HL-60 (cell line): ENCODE results near the gene NOS1AP.
A peak's percentile ranks its signal among the peaks of the same experiment; 100 is the strongest.

Experiments used
- DNase-seq, 2 experiments: peaks; one replicate each; pipeline ENCODE4 v3.0.0-alpha.2; 2010 to 2020; ENCODE audit warnings: low read depth in 1 of 2, low spot score in 1 of 2
- H3K27ac ChIP-seq: fragments of 250-450 bp; sonication (Bioruptor Pico); replicated peaks from 2 replicates; pipeline ENCODE4 v1.5.1; 2020; ENCODE audit warnings: mild to moderate bottlenecking, moderate library complexity
- H3K27me3 ChIP-seq: fragments of 250-450 bp; sonication (Bioruptor Pico); 2 replicates; pipeline ENCODE4 v1.5.1; 2021; ENCODE audit warnings: mild to moderate bottlenecking, moderate library complexity; ENCODE audit not compliant: insufficient read depth, poor library complexity, severe bottlenecking
- H3K4me3 ChIP-seq: replicated peaks from 2 replicates; pipeline ENCODE4 v1.5.1; 2011; ENCODE audit warnings: mild to moderate bottlenecking, control low read depth, low read length; ENCODE audit not compliant: insufficient read depth
- GABPA ChIP-seq: IDR thresholded peaks from 2 replicates; pipeline ENCODE4 v1.6.1; 2012; ENCODE audit warnings: low read depth
- POLR2AphosphoS5 ChIP-seq: IDR thresholded peaks from 2 replicates; pipeline ENCODE4 v1.6.1; 2012; ENCODE audit warnings: low read depth
- SPI1 ChIP-seq: IDR thresholded peaks from 2 replicates; pipeline ENCODE4 v1.6.1; 2012; ENCODE audit warnings: low read depth, mild to moderate bottlenecking, borderline replicate concordance
- TF ChIP-seq, protein P1 (sequence below): IDR thresholded peaks from 2 replicates; pipeline ENCODE4 v1.6.1; 2012; ENCODE audit warnings: low read depth; ENCODE audit not compliant: insufficient replicate concordance
- TF ChIP-seq, protein P2 (sequence below): IDR thresholded peaks from one replicate; pipeline ENCODE4 v1.5.1; 2011; ENCODE audit warnings: low read length, control low read depth, inconsistent platforms; ENCODE audit not compliant: insufficient read depth

NOS1AP gene

DNA sequence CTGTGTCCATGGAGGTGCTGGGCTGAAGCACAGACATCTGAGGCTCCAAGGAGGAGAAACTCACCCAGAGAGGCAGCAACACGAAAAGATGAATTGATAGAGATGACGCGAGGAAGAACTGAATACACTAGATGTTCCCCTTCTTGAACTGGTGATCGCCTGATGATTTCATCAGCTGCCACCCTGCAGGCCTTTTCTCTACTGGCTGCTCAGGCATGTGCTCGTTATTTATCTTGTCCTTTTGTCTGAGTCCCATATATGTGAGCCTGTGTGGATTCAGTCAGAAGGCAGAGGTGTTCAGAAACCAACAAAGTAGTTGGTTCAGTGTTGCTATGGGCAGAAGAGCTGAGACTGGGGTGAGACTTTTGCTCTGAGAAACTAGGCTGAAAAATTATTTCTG, 202.9 kb downstream of the NOS1AP start:
- no peak for DNase-seq
- H3K27ac ChIP-seq: no peak overlapping the region
- H3K27me3 ChIP-seq: no peaks in the 10 kb centered on the region
- H3K4me3 ChIP-seq: no peak overlapping the region
- TF ChIP-seq POLR2AphosphoS5: no peak
- TF ChIP-seq GABPA: no peak
- no peak for TF ChIP-seq SPI1
- TF ChIP-seq, protein P1, sequence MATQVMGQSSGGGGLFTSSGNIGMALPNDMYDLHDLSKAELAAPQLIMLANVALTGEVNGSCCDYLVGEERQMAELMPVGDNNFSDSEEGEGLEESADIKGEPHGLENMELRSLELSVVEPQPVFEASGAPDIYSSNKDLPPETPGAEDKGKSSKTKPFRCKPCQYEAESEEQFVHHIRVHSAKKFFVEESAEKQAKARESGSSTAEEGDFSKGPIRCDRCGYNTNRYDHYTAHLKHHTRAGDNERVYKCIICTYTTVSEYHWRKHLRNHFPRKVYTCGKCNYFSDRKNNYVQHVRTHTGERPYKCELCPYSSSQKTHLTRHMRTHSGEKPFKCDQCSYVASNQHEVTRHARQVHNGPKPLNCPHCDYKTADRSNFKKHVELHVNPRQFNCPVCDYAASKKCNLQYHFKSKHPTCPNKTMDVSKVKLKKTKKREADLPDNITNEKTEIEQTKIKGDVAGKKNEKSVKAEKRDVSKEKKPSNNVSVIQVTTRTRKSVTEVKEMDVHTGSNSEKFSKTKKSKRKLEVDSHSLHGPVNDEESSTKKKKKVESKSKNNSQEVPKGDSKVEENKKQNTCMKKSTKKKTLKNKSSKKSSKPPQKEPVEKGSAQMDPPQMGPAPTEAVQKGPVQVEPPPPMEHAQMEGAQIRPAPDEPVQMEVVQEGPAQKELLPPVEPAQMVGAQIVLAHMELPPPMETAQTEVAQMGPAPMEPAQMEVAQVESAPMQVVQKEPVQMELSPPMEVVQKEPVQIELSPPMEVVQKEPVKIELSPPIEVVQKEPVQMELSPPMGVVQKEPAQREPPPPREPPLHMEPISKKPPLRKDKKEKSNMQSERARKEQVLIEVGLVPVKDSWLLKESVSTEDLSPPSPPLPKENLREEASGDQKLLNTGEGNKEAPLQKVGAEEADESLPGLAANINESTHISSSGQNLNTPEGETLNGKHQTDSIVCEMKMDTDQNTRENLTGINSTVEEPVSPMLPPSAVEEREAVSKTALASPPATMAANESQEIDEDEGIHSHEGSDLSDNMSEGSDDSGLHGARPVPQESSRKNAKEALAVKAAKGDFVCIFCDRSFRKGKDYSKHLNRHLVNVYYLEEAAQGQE: no peak
- TF ChIP-seq, protein P2, sequence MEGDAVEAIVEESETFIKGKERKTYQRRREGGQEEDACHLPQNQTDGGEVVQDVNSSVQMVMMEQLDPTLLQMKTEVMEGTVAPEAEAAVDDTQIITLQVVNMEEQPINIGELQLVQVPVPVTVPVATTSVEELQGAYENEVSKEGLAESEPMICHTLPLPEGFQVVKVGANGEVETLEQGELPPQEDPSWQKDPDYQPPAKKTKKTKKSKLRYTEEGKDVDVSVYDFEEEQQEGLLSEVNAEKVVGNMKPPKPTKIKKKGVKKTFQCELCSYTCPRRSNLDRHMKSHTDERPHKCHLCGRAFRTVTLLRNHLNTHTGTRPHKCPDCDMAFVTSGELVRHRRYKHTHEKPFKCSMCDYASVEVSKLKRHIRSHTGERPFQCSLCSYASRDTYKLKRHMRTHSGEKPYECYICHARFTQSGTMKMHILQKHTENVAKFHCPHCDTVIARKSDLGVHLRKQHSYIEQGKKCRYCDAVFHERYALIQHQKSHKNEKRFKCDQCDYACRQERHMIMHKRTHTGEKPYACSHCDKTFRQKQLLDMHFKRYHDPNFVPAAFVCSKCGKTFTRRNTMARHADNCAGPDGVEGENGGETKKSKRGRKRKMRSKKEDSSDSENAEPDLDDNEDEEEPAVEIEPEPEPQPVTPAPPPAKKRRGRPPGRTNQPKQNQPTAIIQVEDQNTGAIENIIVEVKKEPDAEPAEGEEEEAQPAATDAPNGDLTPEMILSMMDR: no peak

DNA sequence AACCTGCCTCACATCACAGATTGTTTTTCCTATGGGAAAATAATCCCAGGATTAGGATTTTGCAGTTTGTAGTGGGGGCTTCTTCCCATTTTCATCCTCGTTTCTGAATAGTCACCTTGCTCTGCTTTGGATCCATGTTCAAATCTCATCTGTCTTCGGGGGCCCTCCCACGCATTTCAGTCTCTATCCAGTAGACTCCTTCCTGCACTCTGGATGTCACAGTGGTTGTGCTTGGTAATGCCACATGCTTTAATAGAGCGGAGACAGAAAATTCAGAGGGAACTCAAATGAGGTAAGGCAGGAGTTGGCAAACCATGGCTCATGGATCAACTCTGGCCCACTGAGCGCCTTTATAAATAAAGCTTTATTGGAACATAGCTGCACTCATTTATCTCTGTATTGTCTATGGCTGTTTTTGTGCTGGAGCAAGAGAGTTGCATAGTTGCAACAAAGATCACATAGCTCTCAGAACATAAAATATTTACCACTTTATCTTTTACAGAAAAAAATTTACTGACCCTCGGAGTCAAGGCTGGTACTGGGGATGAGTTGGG, 206.2 kb downstream of the NOS1AP start:
- Histone ChIP-seq H3K27ac (no peak overlapping the region), H3K4me3 (no peak overlapping the region), H3K27me3 (no peaks in the 10 kb centered on the region)
- TF ChIP-seq GABPA (no peak), POLR2AphosphoS5 (no peak), SPI1 (no peak)
- TF ChIP-seq, protein P2: no peak
- TF ChIP-seq, protein P1: no peak
- DNase-seq: no peak

DNA sequence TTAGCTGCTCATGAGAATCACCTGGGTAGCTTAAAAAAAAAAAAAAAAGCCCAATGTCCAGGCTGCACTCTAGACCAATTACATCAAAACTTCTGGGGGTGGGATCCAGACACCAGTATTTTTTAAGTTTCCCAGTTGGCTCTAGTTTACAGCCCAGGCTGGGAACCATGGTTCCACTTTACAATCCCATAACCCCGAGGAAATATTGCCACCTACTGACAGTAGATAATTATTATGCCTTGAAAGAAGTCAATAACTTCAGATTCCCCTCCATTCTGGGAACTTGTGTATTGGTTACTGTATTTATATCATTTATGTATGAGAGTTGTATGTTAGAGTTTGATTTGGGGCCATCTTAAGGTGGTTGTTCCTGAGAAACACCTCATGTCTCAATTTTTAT, 207.0 kb downstream of the NOS1AP start:
- no peak overlapping the region for H3K27ac ChIP-seq
- no peak for TF ChIP-seq SPI1
- TF ChIP-seq, protein P2: peak; percentile 20
- no peak overlapping the region for H3K4me3 ChIP-seq
- DNase-seq: peak in 1 of 2 experiments; percentile 31
- H3K27me3 ChIP-seq: no peaks in the 10 kb centered on the region

- DNase-seq: no peak
- no peak overlapping the region for H3K27ac ChIP-seq
- H3K4me3 ChIP-seq: no peak overlapping the region
- TF ChIP-seq SPI1 (no peak), POLR2AphosphoS5 (no peak), GABPA (no peak)
- TF ChIP-seq, protein P1: no peak
- TF ChIP-seq, protein P2: no peak
- no peaks in the 10 kb centered on the region for H3K27me3 ChIP-seq
Observed at GRCh38 chr1:162279136-162279498, 209.6 kb downstream of the NOS1AP start.
